Stimulated activated CD8-positive, alpha-beta memory T cell treated with anti-CD3 and anti-CD28 coated beads, Interleukin-15, amount 100 ng/mL, for 4 hours (primary cell): ENCODE measurements around the gene POLR2H.

Experiments used
- DNase-seq, 2 donors: peaks; one replicate each; pipeline ENCODE4 v3.0.0-alpha.2; 2020; ENCODE audit warnings: low read depth in 2 of 2

The POLR2H gene

GRCh38 chr3:184361532-184361931, at the start of gene POLR2H, which contains the start of gene CLCN2:
Gene POLR2H, plus strand, starts transcription at chr3:184361710. Its CDS starts 1,783 bp downstream, at chr3:184363493.
Gene CLCN2, minus strand, starts transcription at chr3:184361605. Its CDS starts 126 bp downstream, at chr3:184361479.
- DNase-seq = peak; percentile 4 to 22

GRCh38 chr3:184314363-184314699, 47.2 kb upstream of the POLR2H start, which contains the start of gene EIF4G1:
Gene EIF4G1, plus strand, starts transcription at chr3:184314606. Its CDS starts 1,191 bp downstream, at chr3:184315797.
- peak; percentile 80 to 86 for DNase-seq

- peak in 1 of 2 donors; percentile 51 for DNase-seq
Measured at GRCh38 chr3:184314700-184315542, 46.6 kb upstream of the POLR2H start.

GRCh38 chr3:184315543-184315867, 46.0 kb upstream of the POLR2H start:
- no peak for DNase-seq

GRCh38 chr3:184315871-184316661, 45.4 kb upstream of the POLR2H start:
- no peak for DNase-seq

GRCh38 chr3:184316792-184317191, 44.7 kb upstream of the POLR2H start:
- DNase-seq = no peak

- no peak for DNase-seq
Measured at GRCh38 chr3:184317201-184317600, 44.3 kb upstream of the POLR2H start.

GRCh38 chr3:184320104-184320445, 41.4 kb upstream of the POLR2H start:
- peak in 1 of 2 donors; percentile 41 for DNase-seq

- DNase-seq = no peak
Measured at GRCh38 chr3:184321666-184322065, 39.8 kb upstream of the POLR2H start.

GRCh38 chr3:184322731-184323487, 38.6 kb upstream of the POLR2H start:
- no peak for DNase-seq

GRCh38 chr3:184323696-184324095, 37.8 kb upstream of the POLR2H start:
- no peak for DNase-seq

GRCh38 chr3:184325269-184325668, 36.2 kb upstream of the POLR2H start:
- DNase-seq = no peak

- DNase-seq = peak in 1 of 2 donors; percentile 33
Measured at GRCh38 chr3:184325715-184326369, 35.7 kb upstream of the POLR2H start.

GRCh38 chr3:184327171-184327570, 34.3 kb upstream of the POLR2H start:
- no peak for DNase-seq

- DNase-seq = no peak
Measured at GRCh38 chr3:184328516-184328915, 33.0 kb upstream of the POLR2H start.

GRCh38 chr3:184332370-184333090, 29.0 kb upstream of the POLR2H start:
- no peak for DNase-seq

- no peak for DNase-seq
Measured at GRCh38 chr3:184333190-184333589, 28.3 kb upstream of the POLR2H start.

GRCh38 chr3:184333700-184334099, 27.8 kb upstream of the POLR2H start:
- DNase-seq = no peak

- peak in 1 of 2 donors; percentile 31 for DNase-seq
Measured at GRCh38 chr3:184334470-184335158, 26.9 kb upstream of the POLR2H start.

GRCh38 chr3:184335291-184335660, 26.2 kb upstream of the POLR2H start:
- no peak for DNase-seq
